HG02852 (cell line): ENCODE results near the gene MORC4.
"Not testable (repeated sequence)": the region's sequence is repeated elsewhere in the genome, so short reads cannot be mapped to it uniquely, and the experiment has no call there.

ENCODE experiments used
- ATAC-seq: cut with Tn5 transposase; IDR thresholded peaks from one replicate; pipeline ENCODE4 v1.9.1; 2021; ENCODE audit warnings: mild to moderate bottlenecking, moderate library complexity; ENCODE audit not compliant: unreplicated experiment

MORC4 gene

GRCh38 chrX:107000013-107000515 lies at the start of gene MORC4:
MORC4 (minus strand) TSS chrX:107000212; CDS start chrX:106999969, 243 bp downstream.
- peak; percentile 72 for ATAC-seq

- ATAC-seq, result no peak
These were observed 47.6 kb upstream of the MORC4 start for GRCh38 chrX:107047622-107048021.

DNA sequence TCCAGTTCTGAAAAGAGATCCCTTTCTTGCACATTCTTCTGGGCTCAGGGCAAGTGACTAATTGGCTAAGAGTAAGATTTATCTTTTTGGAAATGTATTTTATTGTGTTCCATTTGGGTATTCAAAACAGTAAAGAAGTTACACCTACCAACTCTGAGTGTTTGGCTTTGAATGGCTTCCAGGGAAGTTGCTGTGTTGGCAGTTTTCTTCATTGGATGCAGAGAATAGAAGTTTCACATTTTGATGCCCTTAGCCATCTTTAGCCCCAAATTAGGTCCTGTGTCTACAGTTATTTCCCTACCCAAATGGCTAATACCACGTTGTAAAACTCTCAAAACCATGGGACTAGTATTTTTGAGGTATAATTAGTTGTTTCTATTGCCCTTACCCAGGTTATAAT lies 29.7 kb upstream of the MORC4 start:
- ATAC-seq, result no peak

GRCh38 chrX:107025545-107025944 lies 25.5 kb upstream of the MORC4 start:
- ATAC-seq, result no peak

- no peak for ATAC-seq
These were observed 14.9 kb upstream of the MORC4 start for GRCh38 chrX:107014936-107015335.

DNA sequence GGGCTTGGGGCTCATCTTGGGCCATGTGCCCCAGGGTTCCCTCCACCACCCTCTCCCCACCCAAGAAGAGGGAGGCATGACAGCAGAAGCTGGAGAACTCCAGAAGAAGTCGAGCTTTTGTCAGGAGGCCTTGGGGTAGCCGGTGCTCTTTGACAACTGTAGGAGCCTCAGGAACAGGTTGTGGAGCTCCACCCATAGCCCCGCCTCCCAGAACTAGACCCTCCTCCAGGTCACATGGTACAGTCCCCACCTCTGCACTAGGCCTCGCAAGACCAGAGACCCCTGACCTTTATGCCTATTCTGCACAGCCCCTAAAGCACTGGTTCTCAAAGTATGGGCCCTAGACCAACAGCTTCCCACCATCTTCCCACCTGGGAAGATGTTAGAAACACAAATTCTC lies 8.0 kb upstream of the MORC4 start:
- ATAC-seq, result no peak

DNA sequence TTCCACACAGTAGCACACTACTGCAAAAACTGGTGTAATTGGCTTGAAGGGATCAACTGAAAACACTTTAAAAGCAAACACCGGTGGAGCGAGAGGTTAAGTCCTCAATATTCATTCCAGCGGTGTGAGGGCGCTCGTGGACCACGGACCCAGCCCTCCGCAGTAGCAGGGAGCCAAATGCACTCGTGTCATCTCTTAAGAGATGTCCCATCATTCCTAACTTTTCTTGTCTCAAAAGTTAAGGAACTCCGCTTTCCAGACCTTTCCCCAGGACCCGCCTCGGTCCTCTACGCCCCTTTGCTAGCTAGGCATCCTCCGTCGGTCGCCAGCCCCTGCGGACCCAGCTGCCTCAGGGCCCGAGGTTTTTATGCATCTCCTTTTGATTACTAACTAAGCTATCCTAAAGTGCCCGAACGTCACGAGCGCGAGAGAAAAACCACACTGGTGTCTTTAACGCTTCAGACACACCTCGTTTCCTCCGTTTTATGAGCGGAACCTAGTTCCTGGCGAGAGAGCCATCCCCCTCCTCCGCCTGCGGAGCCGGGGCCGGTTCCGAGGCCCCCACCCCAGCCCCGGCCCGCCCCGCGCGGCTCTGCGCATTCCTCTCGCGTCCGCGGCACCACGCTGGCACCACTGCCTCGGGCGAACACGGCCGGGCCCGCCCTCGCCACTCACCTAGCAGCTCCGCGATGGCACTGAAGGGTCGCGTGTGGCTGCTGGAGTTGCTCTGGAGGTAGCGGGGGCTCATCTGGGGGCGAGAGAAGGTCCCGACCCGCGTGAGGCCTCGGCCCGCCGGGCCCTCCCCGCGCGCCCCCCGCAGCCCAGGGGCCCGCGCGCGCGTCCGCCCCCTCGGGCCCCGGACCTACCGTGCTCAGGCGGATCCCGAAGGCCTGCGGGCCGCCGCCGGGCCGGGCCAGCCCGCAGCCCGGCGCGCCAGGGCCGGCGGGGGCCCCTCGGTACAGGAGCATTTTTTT lies 723 bp downstream of the MORC4 start:
- peak; percentile 39 for ATAC-seq

- no peak for ATAC-seq
These were observed 2.4 kb downstream of the MORC4 start for GRCh38 chrX:106997611-106998010.

DNA sequence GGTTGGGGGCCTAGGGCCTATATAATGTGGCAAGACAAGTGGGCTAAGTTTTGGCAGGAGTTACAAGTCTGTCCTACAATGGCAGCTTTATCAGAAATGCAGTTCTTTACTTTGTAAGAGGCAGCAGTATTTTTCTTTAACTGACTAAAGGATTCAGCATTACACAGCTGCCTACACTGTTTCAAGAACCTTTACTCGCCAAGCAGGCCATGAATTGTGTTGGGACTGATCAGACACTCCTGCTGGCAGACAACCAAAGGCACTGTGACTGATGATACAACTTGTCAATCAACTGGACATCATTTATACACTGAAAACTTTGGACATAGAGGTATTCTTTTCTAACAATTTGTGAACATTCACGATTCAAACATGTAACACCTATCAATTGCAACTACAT lies 4.3 kb downstream of the MORC4 start:
- no peak for ATAC-seq

DNA sequence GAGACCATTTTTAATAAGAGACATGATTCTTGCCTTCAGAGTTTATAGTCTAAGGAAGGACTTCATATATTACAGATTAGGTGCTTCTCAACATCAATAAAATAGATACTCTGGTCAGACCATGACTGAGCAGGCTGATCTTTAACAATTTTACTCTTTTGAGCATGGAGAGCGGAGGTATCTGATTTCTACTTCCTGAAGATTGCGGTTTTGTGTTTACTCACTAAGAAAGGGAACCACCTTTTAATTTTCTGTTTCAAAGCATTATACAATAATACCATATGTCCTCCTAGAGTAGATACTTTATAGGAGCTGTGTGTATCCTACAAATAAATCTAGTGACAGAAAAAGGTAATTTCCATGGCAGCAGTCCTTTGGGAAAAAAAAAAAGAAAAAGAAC lies 12.5 kb downstream of the MORC4 start:
- no peak for ATAC-seq

- ATAC-seq, result no peak
These were observed 18.9 kb downstream of the MORC4 start for GRCh38 chrX:106980952-106981626.

DNA sequence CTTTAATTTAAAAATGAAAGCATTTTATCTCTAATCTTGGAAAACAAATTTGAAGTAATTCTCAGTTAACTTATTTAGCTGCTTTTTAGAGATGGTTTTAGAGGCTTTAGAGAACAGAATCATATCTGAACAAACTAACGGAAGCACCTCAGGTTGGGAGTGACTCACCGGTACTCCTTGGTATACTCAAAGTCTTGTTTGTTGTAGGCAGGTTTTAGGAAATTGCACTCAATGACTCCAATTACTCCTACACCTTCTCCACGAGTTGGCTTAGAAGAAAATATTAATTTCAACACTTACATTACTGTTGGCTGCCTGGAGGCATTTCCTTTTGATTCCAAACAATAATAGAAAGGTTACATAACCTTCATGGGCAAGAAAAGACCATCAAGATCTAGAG lies 23.6 kb downstream of the MORC4 start:
- no peak for ATAC-seq

DNA sequence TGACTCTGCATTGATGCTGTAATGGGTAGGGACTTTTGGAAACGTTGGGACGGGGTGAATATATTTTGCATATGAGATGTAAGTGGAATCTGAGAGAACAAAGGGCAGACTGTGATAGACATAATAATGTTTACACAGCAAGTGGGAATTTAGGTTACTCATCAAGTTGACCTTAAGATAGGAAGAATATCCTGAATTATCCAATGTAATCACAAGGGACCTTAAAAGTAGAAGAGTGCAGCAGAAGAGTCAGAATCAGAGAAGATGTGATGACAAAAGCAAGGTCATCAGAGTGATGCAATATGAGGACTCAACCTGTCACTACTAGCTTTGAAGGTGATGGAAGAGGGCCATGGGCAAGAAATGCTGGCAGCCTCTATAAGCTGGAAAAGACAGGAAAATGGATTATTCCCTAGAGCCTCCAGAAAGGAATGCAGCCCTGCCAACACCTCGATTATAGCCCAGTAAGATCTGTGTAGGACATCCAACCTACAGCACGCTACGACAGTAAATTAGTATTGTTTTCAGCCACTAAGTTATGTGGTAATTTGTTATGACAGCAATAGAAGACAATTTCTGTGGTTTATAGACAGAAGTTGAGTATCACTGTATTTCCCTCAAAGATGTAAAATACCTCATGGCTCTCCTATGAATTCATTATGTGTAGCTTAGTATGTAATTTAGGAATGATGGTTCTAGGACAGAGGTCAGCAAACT lies 26.4 kb downstream of the MORC4 start:
- ATAC-seq, result no peak

GRCh38 chrX:106972896-106973295 lies 27.1 kb downstream of the MORC4 start:
- ATAC-seq, result no peak

DNA sequence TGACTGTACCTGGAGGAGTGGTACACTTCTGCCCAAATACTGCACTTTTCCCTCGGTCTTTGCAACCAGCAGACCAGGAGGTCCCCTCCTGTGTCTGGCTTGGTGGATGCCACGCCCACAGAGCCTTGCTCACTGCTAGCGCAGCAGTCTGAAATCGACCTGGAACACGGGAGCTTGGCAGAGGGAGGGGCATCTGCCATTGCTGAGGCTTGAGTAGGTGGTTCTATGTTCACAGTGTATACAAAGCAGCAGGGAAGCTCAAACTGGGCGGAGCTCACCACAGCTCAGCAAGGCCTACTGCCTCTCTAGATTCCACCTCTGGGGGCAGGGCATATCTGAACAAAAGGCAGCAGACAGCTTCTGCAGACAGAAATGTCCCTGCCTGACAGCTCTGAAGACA lies 33.5 kb downstream of the MORC4 start:
- ATAC-seq, result not testable (repeated sequence)

GRCh38 chrX:106964290-106964689 lies 35.7 kb downstream of the MORC4 start:
- ATAC-seq, result no peak

GRCh38 chrX:106963111-106963510 lies 36.9 kb downstream of the MORC4 start:
- no peak for ATAC-seq

DNA sequence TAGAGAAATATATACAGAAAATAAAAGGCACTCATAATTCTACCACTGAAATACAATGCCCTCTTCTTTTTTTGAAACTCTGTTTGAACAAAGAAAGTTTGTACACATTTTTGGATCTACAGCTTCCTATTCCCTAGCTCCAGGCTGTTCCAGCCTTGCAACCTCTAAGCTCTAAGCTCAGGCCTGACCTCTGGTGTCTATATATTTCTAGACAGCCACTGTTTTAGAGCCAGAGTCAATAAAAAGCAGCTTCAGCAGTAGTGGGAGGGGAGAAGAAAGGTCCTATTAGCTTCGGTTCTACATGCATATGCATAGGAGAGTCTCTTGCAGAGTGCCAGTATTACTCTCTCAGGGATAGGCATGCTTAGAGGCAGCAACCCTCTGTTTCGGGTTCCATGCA lies 40.1 kb downstream of the MORC4 start:
- ATAC-seq, result no peak

DNA sequence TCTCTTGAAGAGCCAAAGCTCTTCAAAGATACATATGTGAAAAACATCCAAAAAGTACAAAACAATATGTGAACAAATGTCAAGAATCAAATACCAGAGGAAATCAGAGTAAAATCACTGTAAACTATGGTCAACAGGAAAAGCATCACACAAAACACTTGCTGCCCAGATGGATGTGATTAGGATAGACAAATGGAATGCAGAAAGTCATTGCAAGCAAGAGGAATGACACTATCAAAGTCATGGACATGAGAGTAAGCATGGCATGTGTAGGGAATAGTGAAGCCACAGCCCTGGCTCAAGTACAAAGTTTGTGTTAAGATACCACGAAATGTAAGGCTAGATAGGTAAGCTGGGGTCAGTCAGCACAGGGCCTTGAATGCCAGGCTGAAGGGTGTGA lies 42.2 kb downstream of the MORC4 start:
- ATAC-seq, result no peak

- no peak for ATAC-seq
These were observed 44.8 kb downstream of the MORC4 start for GRCh38 chrX:106955004-106955772.
